ENCODE results near the gene MGAM2.

The MGAM2 gene

GRCh38 chr7:142180426-142180825 is 68.9 kb downstream of the MGAM2 start:
- DNase-seq = no peak

GRCh38 chr7:142181211-142181610 is 69.7 kb downstream of the MGAM2 start:
- no peak for DNase-seq

DNA sequence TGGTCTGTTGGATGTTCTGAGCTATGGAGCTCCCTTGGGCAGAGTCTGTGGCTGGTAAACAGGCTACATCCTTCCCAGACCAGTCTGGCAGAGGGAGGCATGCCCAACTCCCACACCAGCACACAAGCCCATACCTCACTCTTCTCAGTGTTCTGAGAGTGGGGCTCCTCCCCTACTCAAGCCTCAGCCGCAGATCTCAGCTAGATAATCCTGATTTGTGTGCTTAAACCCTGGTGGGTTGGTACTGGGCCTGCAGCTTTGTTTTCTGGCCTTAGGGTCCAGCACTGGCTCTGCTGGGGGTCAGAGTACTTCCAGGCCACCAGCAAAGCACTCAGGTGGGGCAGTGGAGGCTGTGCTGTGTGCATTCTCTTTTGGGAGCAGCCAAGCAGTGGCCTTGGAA is 70.4 kb downstream of the MGAM2 start:
- no peak for DNase-seq

DNA sequence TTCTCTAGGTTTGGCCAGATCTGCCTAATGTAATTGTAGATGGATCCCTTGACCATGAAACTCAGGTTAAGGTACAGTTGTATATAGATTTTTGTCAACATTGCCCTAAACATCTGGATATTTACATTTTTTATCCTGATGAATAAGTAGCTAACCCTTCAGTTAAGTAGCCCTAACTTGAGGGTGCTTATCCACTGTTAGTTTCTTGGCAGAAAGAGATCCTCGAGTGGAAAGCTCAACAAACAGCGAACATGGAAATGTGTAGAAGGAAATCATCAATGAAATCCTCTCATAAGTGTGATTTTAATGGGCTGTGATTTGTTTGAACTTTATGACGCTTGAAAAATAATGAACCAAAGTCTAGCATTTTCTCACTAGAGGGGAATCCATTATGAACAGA is 73.6 kb downstream of the MGAM2 start:
- no peak for DNase-seq

DNA sequence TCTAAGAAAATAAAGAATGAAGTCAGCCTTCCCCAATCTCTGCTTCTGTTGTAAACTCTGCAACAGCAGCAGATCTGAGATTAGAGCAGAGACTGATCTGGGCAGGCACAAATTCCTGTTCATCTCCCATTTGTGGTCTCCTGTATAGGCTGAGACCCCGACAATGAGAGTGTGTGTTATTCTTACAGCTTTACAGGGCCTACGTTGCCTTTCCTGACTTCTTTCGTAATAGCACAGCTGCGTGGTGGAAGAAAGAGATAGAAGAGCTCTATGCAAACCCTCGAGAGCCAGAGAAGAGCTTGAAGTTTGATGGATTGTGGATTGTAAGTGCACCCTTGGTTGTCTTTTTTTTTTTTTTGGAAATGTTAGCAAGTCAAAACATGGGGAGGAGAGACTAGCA is 74.3 kb downstream of the MGAM2 start:
- DNase-seq = no peak

DNA sequence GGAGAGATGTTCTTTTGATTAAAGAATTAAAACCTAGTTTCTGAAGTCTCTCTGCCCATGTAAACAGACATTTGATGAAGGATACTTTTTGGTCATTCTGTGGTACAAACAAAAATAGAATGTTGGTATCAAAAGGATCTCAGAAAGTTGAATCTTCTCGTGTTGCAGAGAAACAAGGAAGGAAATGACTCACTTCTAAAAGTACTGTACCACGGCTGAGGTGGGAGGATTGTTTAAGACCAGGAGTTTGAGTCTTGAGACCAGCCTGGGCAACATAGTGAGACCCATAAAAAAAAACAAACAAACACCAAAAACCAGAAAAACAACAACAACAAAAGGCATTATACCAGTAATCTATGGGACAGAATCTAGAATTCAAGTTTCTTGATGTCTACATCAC is 76.6 kb downstream of the MGAM2 start:
- DNase-seq = no peak

DNA sequence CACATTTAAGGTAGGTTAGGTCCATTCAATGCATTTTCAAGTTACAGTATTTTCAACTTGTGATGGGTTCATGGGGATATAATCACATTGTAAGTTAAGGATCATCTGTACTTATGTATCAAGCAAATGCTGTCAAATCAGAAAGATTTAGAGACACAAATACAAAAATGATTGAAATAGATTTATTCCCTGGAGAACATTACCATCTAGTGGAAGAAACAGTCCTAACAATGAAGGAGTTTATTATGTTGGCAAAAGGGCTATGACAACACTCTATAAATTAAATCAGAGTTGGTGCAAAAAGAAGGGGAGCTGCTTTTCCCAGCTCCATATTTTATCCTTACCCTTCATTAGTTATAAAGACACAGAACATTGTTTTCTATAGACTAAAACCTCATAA is 77.3 kb downstream of the MGAM2 start:
- no peak for DNase-seq

- DNase-seq = no peak
These were observed 82.7 kb downstream of the MGAM2 start for GRCh38 chr7:142194201-142194600.

GRCh38 chr7:142196066-142196840 is 84.7 kb downstream of the MGAM2 start:
- DNase-seq = no peak

DNA sequence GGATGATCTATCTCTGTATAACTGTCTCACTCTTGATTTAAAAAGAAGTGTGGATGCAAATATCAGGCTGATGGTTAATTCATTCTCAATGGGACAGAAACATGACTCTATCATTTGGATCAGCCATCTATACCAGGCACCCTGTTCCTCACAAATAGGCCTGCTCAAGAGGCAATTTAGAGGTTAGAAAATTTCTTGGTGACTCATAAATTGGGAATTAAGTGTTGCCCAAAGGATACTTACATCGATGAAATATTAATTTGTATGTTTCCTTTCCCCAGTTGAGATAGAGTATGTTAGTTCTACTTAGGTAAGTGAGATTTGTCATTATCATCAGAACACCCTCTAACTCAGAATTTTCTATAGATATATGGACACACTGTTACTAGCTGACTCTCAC is 88.7 kb downstream of the MGAM2 start:
- DNase-seq = no peak

DNA sequence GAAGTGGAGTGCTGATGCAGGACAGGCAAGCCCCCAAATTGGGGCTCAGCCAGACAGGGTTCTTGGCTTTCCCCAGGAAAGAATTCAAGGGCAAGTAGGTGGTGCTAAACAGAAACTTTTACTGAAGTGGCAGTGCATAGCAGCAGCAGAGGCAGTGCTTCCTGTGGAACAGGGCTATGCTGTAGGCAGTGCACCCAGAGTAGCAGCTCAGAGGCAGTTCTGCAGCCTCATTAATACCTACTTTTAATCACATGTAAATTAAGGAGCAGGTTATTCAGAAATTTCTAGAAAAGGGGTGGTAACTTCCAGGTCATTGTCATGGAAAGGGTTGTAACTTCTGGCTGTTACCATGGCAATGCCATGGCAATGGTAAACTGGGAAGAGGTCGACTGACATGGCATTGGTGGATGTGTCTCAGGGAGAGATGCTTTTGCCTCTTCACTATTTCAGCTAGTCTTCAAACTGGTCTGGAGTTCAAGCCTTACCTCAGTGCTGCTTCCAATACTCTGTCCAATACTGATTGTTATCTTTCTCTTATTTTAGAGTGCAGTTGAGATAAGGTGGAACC is 117.1 kb downstream of the MGAM2 start:
- DNase-seq = no peak

DNA sequence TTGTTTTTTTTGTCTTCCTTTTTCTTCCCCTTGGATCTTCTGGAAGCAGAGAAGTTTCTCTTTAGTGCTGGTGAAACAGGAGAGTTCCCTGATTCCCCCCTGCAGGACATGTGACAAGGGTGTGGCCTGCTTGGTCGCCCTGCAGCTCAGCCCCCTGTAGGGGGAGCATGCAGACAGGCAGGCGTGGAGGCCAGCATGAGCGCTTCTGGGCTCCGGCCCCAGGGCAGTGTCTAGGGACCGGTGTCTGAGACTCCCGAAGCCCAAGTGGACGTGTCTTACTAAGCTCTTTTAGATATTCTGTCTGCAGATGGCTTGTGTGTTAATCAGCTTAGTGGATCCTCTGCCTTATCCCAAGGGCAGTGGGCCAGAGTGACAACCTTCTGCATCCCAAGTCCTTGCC is 120.2 kb downstream of the MGAM2 start:
- no peak for DNase-seq

DNA sequence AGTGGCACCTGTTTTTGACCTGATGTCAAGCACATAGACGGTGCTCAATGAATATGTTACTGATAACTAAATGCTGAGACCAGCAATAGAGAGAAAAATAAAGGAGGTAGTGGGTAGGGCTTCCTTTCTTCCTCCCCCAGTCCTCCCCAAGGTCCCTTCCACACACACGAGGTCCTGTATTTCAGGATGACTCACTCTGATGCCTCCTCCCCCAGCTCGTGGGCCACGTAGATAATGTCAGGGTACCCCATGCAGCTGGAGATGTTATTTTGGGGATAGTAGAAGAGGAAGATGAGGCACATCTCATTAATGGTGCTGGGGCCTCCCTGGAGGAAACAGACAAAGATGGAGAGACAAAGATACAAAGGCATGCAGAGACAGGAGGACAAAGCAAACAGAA is 129.0 kb downstream of the MGAM2 start:
- DNase-seq = no peak

DNA sequence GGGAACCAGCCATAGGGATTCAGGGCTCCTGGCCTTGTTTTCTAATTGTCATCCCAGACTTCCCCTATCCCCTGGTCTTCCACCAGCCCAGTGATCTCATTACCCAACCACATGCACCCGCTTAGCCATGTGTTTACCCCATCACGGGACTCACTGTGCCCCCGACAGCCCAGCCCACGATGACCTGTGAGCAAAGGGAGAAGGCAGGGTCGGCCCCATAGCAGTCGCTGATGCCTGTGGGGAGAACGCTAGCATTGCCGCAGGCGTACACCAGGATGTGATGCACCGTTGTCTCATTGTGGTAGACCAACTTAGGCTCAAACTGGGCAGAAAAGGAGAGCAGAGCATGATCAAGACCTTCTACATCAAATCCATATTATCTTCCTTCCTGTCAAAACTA is 132.3 kb downstream of the MGAM2 start:
- no peak for DNase-seq

DNA sequence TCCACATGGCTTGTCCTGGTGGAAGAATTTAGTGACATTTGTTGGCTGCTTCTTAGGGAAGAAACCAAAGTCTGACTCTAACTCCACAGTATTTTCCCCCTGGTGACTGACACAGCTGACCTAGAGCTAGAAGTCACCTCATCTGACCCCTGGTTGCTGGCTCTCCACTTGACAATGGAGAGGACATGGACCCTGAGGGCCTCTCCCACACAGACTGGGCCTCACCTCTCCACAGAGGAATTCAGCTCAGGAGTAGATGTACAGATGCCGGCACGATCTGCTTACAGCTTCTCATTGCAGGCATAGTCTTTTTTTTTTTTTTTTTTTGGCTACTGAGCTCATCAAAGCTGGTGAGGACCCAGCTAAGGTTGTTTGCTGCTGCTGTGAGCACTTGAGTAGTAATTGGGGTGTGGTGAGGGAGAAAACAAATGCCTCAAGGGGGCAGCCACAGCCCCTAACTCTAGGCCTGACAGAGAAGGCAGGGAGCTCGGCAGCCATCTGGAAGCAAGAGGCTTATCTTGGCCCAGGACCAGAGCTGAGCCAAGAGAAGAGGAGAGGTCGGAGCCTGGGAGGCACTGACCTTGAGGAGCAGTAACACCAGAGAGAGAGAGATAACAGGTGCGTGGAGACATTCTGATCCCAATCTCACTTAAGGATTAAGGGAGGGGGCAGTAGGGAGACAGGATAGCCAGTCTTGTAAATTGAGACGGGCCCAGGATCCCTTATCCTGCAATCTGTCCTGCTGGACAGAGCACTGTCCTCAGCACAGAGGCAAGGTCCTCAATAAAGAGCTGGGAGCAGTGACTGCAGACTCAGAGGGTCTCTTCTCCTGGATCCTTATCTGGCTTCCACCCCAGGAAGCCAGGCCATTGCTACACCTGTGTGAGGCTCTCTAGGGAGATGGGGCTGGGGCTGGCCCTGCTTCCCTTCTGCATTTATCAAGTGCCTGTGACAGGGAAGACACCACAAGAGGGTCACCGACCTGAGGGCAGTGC is 136.9 kb downstream of the MGAM2 start:
- no peak for DNase-seq

- no peak for DNase-seq
These were observed 138.4 kb downstream of the MGAM2 start for GRCh38 chr7:142249918-142250317.

- DNase-seq = no peak
These were observed 139.2 kb downstream of the MGAM2 start for GRCh38 chr7:142250705-142251104.

DNA sequence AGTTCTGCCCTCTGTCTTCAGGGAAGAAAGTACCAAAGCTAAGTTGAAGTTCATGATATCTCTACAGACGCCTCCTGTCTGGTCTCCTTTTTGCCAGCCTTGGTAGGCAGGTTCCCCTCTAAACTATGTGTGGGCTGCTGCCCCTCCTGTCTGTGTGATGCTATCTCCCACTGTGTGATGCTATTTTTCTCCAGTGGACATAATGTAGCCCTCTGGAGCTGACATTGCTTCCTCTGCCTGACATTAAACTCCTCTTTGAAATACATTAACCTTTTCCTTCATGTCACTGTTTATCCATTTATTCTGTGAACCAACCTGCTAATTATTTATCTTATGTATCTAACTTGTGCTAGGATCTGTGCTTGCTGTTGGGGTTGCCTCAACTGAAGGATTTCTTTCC is 146.4 kb downstream of the MGAM2 start, which contains the start of gene PRSS58:
TSS of gene PRSS58 (minus strand) at position 101 of the 400 bp plus-strand sequence. CDS start 351 bp downstream, outside the sequence.
- DNase-seq = no peak

GRCh38 chr7:142263598-142264380 is 152.3 kb downstream of the MGAM2 start:
- no peak for DNase-seq
